Neural progenitor cell (in vitro differentiated cells): ENCODE data around the gene SLC35F3. TPM values are rescaled to one million over a fixed set of nuclear protein-coding genes. Genes with fewer than 3 reads are reported as not detected.

ENCODE experiments used
- DNase-seq: peaks from one replicate; pipeline ENCODE4 v3.0.0-alpha.2; 2016; ENCODE audit warnings: low spot score
- H2AFZ ChIP-seq: fragments of 200-600 bp; sonication (generic); replicated peaks from 2 replicates; pipeline ENCODE4 v1.6.1; 2016; ENCODE audit warnings: antibody characterized with exemption
- H3F3A ChIP-seq: fragments of 200-600 bp; sonication (generic); 2 replicates; pipeline ENCODE4 v1.6.1; 2016; ENCODE audit warnings: antibody characterized with exemption, low read depth
- H3K27ac ChIP-seq: fragments of 200-600 bp; sonication (generic); 2 replicates; pipeline ENCODE4 v1.5.1; 2016; ENCODE audit warnings: mild to moderate bottlenecking
- H3K27me3 ChIP-seq: fragments of 200-600 bp; sonication (generic); 2 replicates; pipeline ENCODE4 v1.6.1; 2016; ENCODE audit warnings: mild to moderate bottlenecking, moderate library complexity
- H3K36me3 ChIP-seq: fragments of 200-600 bp; sonication (generic); 2 replicates; pipeline ENCODE4 v1.5.1; 2016
- H3K4me1 ChIP-seq: fragments of 200-600 bp; sonication (generic); 2 replicates; pipeline ENCODE4 v1.6.1; 2016; ENCODE audit warnings: mixed run types
- H3K4me2 ChIP-seq: fragments of 200-600 bp; sonication (generic); 2 replicates; pipeline ENCODE4 v1.6.1; 2016
- H3K4me3 ChIP-seq: fragments of 200-600 bp; sonication (generic); 2 replicates; pipeline ENCODE4 v1.5.1; 2016
- H3K79me2 ChIP-seq: fragments of 200-600 bp; sonication (generic); 2 replicates; pipeline ENCODE4 v1.6.1; 2016; ENCODE audit warnings: low read depth
- H3K9ac ChIP-seq: fragments of 200-600 bp; sonication (generic); 2 replicates; pipeline ENCODE4 v1.6.1; 2016
- H3K9me3 ChIP-seq: fragments of 200-600 bp; sonication (generic); 2 replicates; pipeline ENCODE4 v1.5.1; 2016; ENCODE audit warnings: low read depth
- H4K20me1 ChIP-seq: fragments of 200-600 bp; sonication (generic); 2 replicates; pipeline ENCODE4 v1.6.1; 2016; ENCODE audit warnings: low read depth
- H3K27ac Mint-ChIP-seq: 3 replicates; pipeline ENCODE4 v1.8.0; 2021; ENCODE audit warnings: mixed read lengths
- H3K27me3 Mint-ChIP-seq: 2 replicates; pipeline ENCODE4 v1.8.0; 2022; ENCODE audit warnings: low read depth, mild to moderate bottlenecking, inconsistent platforms, moderate library complexity, mixed read lengths; ENCODE audit not compliant: insufficient read depth
- H3K36me3 Mint-ChIP-seq: 3 replicates; pipeline ENCODE4 v1.8.0; 2021; ENCODE audit warnings: mixed read lengths
- H3K4me1 Mint-ChIP-seq: 3 replicates; pipeline ENCODE4 v1.8.0; 2021; ENCODE audit warnings: mixed read lengths
- H3K4me3 Mint-ChIP-seq: 3 replicates; pipeline ENCODE4 v1.8.0; 2021; ENCODE audit warnings: mild to moderate bottlenecking, moderate library complexity, mixed read lengths
- H3K9me3 Mint-ChIP-seq: 3 replicates; pipeline ENCODE4 v1.8.0; 2020; ENCODE audit warnings: mixed read lengths
- CTCF ChIP-seq: fragments of 200-600 bp; sonication (generic); IDR thresholded peaks from 2 replicates; pipeline ENCODE4 v1.5.1; 2017; ENCODE audit warnings: antibody characterized with exemption, mild to moderate bottlenecking
- EZH2 ChIP-seq: fragments of 200-600 bp; sonication (generic); IDR thresholded peaks from 2 replicates; pipeline ENCODE4 v1.6.1; 2017; ENCODE audit warnings: antibody characterized with exemption, mild to moderate bottlenecking, moderate library complexity
- EZH2phosphoT487 ChIP-seq: fragments of 200-600 bp; sonication (generic); IDR thresholded peaks from 2 replicates; pipeline ENCODE4 v1.6.1; 2017; ENCODE audit warnings: antibody characterized with exemption
- total RNA-seq: library from RNA; depleted of rRNA; stranded (reverse); fragments of >200 nt; gene quantifications from 2 replicates; pipeline ENCODE4 v1.2.3, GENCODE V29; 2015; ENCODE audit warnings: low replicate concordance

Gene SLC35F3
- total RNA-seq, 1 donor from 2014 or later: 0.79 TPM

- H3K27ac ChIP-seq: no peak overlapping the region
- H3F3A ChIP-seq: no peaks in the 10 kb centered on the region
- no peaks in the 10 kb centered on the region for H4K20me1 ChIP-seq
- Mint-ChIP-seq H3K36me3 (no peaks in the 10 kb centered on the region), H3K9me3 (peaks cover 24% of the 10 kb centered on the region), H3K4me3 (no peak overlapping the region), H3K27ac (no peak overlapping the region), H3K27me3 (no peaks in the 10 kb centered on the region), H3K4me1 (no peaks in the 10 kb centered on the region)
- H3K4me1 ChIP-seq: no peaks in the 10 kb centered on the region
- peaks cover 9% of the 10 kb centered on the region for H3K9me3 ChIP-seq
- DNase-seq: no peak
- no peak overlapping the region for H3K4me3 ChIP-seq
- H3K79me2 ChIP-seq: no peaks in the 10 kb centered on the region
- H3K9ac ChIP-seq: no peak overlapping the region
- no peak overlapping the region for H3K4me2 ChIP-seq
- H3K36me3 ChIP-seq: no peaks in the 10 kb centered on the region
- TF ChIP-seq EZH2phosphoT487: no peak
- TF ChIP-seq CTCF: no peak
- no peak for TF ChIP-seq EZH2
- no peak overlapping the region for H2AFZ ChIP-seq
- H3K27me3 ChIP-seq: no peaks in the 10 kb centered on the region
Measured at GRCh38 chr1:234342774-234343173, 438.3 kb downstream of the SLC35F3 start.

GRCh38 chr1:234345237-234345636 lies 440.8 kb downstream of the SLC35F3 start:
- no peaks in the 10 kb centered on the region for H3K79me2 ChIP-seq
- TF ChIP-seq EZH2 (no peak), EZH2phosphoT487 (no peak), CTCF (no peak)
- H3K4me2 ChIP-seq: no peak overlapping the region
- H3K9me3 ChIP-seq: peaks cover 2% of the 10 kb centered on the region
- H3K4me3 Mint-ChIP-seq: no peak overlapping the region
- DNase-seq: no peak
- H3F3A ChIP-seq: no peaks in the 10 kb centered on the region
- H3K4me1 ChIP-seq: no peaks in the 10 kb centered on the region
- H4K20me1 ChIP-seq: no peaks in the 10 kb centered on the region
- H3K27me3 Mint-ChIP-seq: no peaks in the 10 kb centered on the region
- no peaks in the 10 kb centered on the region for H3K4me1 Mint-ChIP-seq
- H3K27me3 ChIP-seq: no peaks in the 10 kb centered on the region
- H3K36me3 Mint-ChIP-seq: no peaks in the 10 kb centered on the region
- H3K27ac ChIP-seq: no peak overlapping the region
- H3K9me3 Mint-ChIP-seq: peaks cover 9% of the 10 kb centered on the region
- H3K4me3 ChIP-seq: no peak overlapping the region
- no peak overlapping the region for H2AFZ ChIP-seq
- no peaks in the 10 kb centered on the region for H3K36me3 ChIP-seq
- no peak overlapping the region for H3K9ac ChIP-seq
- H3K27ac Mint-ChIP-seq: no peak overlapping the region

GRCh38 chr1:234348964-234349363 lies 444.5 kb downstream of the SLC35F3 start:
- Histone ChIP-seq H3K27me3 (no peaks in the 10 kb centered on the region), H3K4me2 (no peak overlapping the region), H2AFZ (no peak overlapping the region), H3K79me2 (no peaks in the 10 kb centered on the region), H3K36me3 (no peaks in the 10 kb centered on the region), H3F3A (no peaks in the 10 kb centered on the region), H3K4me1 (no peaks in the 10 kb centered on the region), H4K20me1 (no peaks in the 10 kb centered on the region), H3K4me3 (no peak overlapping the region), H3K27ac (no peak overlapping the region), H3K9me3 (no peaks in the 10 kb centered on the region), H3K9ac (no peak overlapping the region)
- Mint-ChIP-seq H3K27ac (no peak overlapping the region), H3K36me3 (no peaks in the 10 kb centered on the region), H3K4me3 (no peak overlapping the region), H3K4me1 (no peaks in the 10 kb centered on the region), H3K27me3 (no peaks in the 10 kb centered on the region), H3K9me3 (no peaks in the 10 kb centered on the region)
- DNase-seq: no peak
- no peak for TF ChIP-seq EZH2
- no peak for TF ChIP-seq EZH2phosphoT487
- TF ChIP-seq CTCF: no peak
